Urothelium cell line (cell line): ENCODE data around the gene LTC4S.

Source experiments
- DNase-seq: peaks from one replicate; pipeline ENCODE4 v3.0.0; 2011; ENCODE audit warnings: low spot score, mixed read lengths
- FAIRE-seq: peaks from 2 replicates; lab custom pipeline; 2011; peaks lifted over from hg19 to GRCh38; lab: Jason Lieb, UNC

Gene LTC4S

DNA sequence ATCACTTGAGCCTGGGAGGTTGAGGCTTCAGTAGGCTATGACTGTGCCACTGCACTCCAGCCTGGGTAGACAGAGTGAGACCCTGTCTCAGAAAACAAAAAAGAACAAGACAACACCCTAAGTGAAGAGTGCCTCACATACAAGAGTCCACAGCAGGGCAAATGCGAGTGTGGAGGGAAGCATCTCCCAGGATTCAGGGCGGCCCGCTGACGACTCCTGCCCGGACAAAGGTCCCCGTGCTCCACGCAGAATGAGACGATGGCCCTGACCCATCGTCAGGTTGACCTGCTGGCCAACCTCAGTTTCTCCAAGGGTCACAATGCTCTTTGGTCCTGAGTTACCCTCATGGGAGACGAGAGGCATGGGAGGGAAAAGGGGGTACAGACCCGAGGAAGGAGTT, 46.5 kb downstream of the LTC4S start:
- DNase-seq (no peak), FAIRE-seq (no peak)

DNA sequence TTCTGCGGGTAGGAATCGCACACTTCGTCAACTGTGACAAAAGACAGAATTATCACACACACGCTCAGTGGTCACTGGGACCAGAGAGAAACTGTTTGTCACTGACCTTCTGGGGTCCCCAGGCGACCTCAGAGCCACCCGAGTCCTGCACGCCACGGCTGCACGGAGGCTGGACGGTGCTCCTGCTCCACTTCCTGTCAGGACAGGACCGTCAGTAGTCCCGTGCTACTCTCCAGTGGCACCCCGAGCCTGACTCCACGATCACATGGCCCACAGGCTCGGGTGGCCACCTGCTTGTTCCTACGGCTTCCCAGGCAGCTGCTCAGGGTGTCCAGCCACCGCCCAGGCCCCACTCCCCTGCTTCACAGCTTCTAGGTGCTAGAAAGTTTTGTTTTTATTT, 47.0 kb downstream of the LTC4S start:
- FAIRE-seq (no peak), DNase-seq (no peak)

DNA sequence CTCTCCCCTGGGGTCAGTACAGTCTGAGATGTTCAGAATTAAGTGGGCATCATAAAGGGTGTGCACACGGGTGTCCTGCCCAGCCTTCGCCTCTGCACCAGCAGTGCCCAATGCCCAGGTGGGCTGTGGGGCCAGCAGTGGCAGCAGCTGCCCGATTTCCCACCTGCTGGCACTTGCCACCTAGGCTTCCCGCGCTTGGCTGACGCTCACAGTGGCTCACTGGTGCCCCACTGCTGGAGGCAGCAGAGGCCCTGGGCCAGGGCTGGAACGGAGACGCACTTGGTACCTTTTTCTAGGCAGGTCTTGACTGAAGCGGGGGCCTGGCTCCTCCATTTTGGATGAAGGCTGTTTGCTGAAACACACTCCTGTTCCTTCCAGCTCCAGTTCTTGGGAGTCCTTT, 47.8 kb downstream of the LTC4S start:
- FAIRE-seq = no peak

More for the DNA sequence above, 47.8 kb downstream of the LTC4S start:
- no peak for DNase-seq
